Measurements from ENCODE around the gene PPP4R4.

DNA sequence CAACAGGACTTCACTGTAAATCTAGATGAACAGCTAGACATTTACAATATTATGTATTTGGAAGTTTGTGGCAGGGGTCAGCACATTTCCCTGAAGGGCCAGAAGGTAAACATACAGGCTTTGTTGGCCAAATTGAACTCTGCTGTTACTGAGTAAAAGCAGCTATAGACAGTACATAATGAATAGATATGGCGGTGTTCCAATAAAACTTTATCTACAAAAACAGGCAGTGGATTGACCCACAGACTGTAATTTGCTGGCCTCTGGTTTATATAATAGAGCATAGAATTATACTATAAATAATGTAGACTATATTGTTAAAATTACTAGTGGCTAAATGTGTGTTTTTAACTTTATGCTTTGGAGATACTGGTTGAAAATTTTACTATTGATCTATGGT, 93.2 kb downstream of the PPP4R4 start:
- TF ChIP-seq POLR2AphosphoS5 (IDR thresholded peaks at IDR 0.05) (no peak), EP300 (IDR thresholded peaks at IDR 0.05) (no peak)
- TF ChIP-seq, protein P1, sequence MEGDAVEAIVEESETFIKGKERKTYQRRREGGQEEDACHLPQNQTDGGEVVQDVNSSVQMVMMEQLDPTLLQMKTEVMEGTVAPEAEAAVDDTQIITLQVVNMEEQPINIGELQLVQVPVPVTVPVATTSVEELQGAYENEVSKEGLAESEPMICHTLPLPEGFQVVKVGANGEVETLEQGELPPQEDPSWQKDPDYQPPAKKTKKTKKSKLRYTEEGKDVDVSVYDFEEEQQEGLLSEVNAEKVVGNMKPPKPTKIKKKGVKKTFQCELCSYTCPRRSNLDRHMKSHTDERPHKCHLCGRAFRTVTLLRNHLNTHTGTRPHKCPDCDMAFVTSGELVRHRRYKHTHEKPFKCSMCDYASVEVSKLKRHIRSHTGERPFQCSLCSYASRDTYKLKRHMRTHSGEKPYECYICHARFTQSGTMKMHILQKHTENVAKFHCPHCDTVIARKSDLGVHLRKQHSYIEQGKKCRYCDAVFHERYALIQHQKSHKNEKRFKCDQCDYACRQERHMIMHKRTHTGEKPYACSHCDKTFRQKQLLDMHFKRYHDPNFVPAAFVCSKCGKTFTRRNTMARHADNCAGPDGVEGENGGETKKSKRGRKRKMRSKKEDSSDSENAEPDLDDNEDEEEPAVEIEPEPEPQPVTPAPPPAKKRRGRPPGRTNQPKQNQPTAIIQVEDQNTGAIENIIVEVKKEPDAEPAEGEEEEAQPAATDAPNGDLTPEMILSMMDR (IDR thresholded peaks at IDR 0.05): no peak

Measured in upper lobe of left lung (tissue), 4 donors.